Neural crest cell (in vitro differentiated cells): ENCODE results near the gene CLEC2L. TPM values are rescaled to one million over a fixed set of nuclear protein-coding genes. Genes with fewer than 3 reads are reported as not detected.

Experiments
- DNase-seq: peaks from one replicate; pipeline ENCODE4 v3.0.0; 2021; ENCODE audit warnings: low read depth, mixed read lengths, low spot score
- H3K27ac Mint-ChIP-seq: one replicate; pipeline ENCODE4 v1.8.0; 2021; ENCODE audit warnings: mild to moderate bottlenecking, mixed read lengths; ENCODE audit not compliant: unreplicated experiment
- H3K27me3 Mint-ChIP-seq: 2 replicates; pipeline ENCODE4 v1.8.0; 2021; ENCODE audit warnings: low read depth, mild to moderate bottlenecking, mixed read lengths
- H3K36me3 Mint-ChIP-seq: 2 replicates; pipeline ENCODE4 v1.8.0; 2021; ENCODE audit warnings: low read depth, mild to moderate bottlenecking, mixed read lengths
- H3K4me1 Mint-ChIP-seq: 2 replicates; pipeline ENCODE4 v1.8.0; 2021; ENCODE audit warnings: mixed read lengths
- H3K4me3 Mint-ChIP-seq: one replicate; pipeline ENCODE4 v1.8.0; 2021; ENCODE audit warnings: mild to moderate bottlenecking, mixed read lengths
- H3K9me3 Mint-ChIP-seq: 2 replicates; pipeline ENCODE4 v1.8.0; 2021; ENCODE audit warnings: mixed read lengths
- total RNA-seq: library from RNA; stranded (reverse); gene quantifications from 2 replicates; pipeline ENCODE4 v1.2.1, GENCODE V29; 2021
- TF ChIP-seq, protein P1 (sequence below): fragments of 200-600 bp; sonication (generic); conservative IDR thresholded peaks from 2 replicates; pipeline ENCODE4 v1.5.0; 2021; ENCODE audit warnings: antibody characterized with exemption, mild to moderate bottlenecking

CLEC2L gene
- total RNA-seq, 1 donor from 2014 or later, result 0.65 TPM

DNA sequence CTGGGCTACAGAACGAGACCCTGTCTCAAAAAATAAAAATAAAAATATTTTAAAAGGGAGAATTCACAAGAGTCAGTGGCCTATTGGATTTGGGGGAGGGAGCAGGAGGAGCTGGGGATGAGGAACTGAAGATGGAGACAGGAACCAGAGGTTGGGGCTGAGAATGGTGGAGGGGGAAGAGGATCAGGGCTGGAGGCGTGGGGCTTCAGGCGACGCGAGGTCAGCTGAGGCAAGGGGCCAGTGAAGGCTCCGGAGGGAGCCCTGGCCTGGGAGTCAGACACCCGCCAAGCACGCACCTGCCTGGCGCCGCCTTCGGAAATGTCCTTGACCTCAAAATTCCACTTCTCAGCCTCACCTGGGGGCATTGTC is 671 bp upstream of the CLEC2L start:
- Mint-ChIP-seq H3K9me3 (no peaks in the 10 kb centered on the region), H3K36me3 (peaks cover 3% of the 10 kb centered on the region), H3K27me3 (peaks cover 55% of the 10 kb centered on the region), H3K4me3 (no peak overlapping the region), H3K4me1 (peaks cover 7% of the 10 kb centered on the region), H3K27ac (no peak overlapping the region)
- TF ChIP-seq, protein P1, sequence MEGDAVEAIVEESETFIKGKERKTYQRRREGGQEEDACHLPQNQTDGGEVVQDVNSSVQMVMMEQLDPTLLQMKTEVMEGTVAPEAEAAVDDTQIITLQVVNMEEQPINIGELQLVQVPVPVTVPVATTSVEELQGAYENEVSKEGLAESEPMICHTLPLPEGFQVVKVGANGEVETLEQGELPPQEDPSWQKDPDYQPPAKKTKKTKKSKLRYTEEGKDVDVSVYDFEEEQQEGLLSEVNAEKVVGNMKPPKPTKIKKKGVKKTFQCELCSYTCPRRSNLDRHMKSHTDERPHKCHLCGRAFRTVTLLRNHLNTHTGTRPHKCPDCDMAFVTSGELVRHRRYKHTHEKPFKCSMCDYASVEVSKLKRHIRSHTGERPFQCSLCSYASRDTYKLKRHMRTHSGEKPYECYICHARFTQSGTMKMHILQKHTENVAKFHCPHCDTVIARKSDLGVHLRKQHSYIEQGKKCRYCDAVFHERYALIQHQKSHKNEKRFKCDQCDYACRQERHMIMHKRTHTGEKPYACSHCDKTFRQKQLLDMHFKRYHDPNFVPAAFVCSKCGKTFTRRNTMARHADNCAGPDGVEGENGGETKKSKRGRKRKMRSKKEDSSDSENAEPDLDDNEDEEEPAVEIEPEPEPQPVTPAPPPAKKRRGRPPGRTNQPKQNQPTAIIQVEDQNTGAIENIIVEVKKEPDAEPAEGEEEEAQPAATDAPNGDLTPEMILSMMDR, result no peak
- DNase-seq, result no peak

DNA sequence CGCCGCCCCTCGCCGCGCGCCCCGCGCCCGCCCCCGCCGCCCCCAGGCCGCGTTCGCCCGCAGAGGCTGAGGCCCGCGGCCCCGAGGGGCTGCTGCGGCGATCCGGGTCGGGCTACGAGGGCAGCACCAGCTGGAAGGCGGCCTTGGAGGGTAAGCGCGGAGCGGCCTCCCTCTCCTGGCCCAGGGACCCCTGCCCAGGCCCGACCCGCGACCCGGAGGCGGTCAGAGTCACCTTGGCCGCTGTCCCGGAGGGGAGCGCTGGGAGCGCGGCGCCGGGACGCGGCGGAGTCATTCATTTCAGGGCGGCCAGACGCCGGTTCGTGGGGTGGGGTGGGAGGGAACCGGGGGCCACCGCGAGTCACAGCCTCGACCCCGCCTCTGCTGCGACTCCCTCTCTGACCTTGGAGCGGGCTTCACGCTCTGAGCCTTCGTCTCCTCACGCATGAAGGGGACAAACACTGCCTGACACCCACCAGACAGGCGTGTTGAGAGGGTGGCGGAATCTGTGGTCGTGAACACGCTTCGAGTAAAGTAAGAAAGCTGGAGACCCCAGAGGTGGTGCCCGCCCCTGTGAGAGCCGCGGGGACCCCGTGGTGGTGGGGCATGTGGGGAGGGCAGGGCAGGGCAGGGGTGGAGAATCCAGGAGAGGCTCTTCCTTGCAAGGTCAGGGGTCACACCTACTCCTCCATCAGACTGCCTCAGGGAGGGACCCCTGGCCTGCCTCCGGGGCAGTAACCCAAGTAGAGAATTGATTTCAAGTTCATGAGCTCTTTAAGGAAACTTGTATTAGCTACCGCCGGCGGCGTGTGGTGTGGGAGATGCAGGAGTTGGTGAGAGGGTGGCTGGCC is 707 bp downstream of the CLEC2L start:
- H3K36me3 Mint-ChIP-seq, result peaks cover 3% of the 10 kb centered on the region
- H3K9me3 Mint-ChIP-seq, result no peaks in the 10 kb centered on the region
- TF ChIP-seq, protein P1, result no peak
- H3K4me1 Mint-ChIP-seq, result peaks cover 7% of the 10 kb centered on the region
- no peak for DNase-seq
- H3K27ac Mint-ChIP-seq, result no peak overlapping the region
- peaks cover 55% of the 10 kb centered on the region for H3K27me3 Mint-ChIP-seq
- H3K4me3 Mint-ChIP-seq, result peak overlapping the region; percentile 34

DNA sequence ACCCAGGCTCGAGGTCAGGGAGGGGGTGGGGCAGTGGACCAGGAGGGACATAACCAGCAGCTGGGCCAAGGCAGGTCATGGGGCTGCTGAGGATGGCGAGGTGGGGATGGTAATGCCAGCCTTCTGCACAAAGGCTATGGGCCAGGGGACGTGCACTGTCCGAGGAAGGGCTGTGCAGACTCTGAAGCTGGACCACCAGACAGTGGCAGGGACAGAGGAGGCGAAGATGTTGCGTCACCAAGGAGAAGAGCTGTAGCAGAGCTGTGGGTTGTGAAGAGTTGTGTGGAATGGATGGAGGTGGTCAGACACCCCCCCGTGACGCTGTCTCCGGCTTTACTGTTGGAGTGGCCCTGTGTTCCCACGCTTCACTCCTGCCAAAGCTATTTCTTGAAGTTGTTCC is 1.8 kb downstream of the CLEC2L start:
- Mint-ChIP-seq H3K27me3 (peaks cover 55% of the 10 kb centered on the region), H3K4me1 (peaks cover 7% of the 10 kb centered on the region), H3K4me3 (peak overlapping the region; percentile 35), H3K27ac (no peak overlapping the region), H3K36me3 (peaks cover 3% of the 10 kb centered on the region), H3K9me3 (no peaks in the 10 kb centered on the region)
- TF ChIP-seq, protein P1, result no peak
- no peak for DNase-seq

DNA sequence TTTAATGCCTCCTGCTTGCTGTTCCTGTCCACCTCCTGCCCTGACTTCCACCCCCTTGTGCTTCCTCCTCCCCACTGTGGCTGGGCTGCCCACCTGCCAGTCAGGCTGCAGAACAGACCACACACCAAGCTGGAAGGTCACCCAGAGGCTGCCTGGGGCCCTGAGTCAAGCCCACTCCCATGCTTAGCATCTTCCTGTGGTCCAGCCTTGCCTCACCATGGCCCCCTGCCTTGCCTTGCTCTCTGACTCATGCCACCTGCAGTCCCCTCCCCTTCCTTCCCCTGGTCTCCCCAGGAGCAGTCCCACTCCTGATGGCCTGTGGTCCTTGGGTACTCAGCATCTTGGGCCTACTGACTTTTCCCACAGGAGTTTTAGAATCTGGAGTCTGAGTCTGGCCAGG is 2.3 kb downstream of the CLEC2L start:
- H3K27me3 Mint-ChIP-seq, result peaks cover 55% of the 10 kb centered on the region
- H3K36me3 Mint-ChIP-seq, result peaks cover 3% of the 10 kb centered on the region
- no peaks in the 10 kb centered on the region for H3K9me3 Mint-ChIP-seq
- DNase-seq, result no peak
- peaks cover 7% of the 10 kb centered on the region for H3K4me1 Mint-ChIP-seq
- H3K27ac Mint-ChIP-seq, result no peak overlapping the region
- TF ChIP-seq, protein P1, result no peak
- peak overlapping the region; percentile 35 for H3K4me3 Mint-ChIP-seq

DNA sequence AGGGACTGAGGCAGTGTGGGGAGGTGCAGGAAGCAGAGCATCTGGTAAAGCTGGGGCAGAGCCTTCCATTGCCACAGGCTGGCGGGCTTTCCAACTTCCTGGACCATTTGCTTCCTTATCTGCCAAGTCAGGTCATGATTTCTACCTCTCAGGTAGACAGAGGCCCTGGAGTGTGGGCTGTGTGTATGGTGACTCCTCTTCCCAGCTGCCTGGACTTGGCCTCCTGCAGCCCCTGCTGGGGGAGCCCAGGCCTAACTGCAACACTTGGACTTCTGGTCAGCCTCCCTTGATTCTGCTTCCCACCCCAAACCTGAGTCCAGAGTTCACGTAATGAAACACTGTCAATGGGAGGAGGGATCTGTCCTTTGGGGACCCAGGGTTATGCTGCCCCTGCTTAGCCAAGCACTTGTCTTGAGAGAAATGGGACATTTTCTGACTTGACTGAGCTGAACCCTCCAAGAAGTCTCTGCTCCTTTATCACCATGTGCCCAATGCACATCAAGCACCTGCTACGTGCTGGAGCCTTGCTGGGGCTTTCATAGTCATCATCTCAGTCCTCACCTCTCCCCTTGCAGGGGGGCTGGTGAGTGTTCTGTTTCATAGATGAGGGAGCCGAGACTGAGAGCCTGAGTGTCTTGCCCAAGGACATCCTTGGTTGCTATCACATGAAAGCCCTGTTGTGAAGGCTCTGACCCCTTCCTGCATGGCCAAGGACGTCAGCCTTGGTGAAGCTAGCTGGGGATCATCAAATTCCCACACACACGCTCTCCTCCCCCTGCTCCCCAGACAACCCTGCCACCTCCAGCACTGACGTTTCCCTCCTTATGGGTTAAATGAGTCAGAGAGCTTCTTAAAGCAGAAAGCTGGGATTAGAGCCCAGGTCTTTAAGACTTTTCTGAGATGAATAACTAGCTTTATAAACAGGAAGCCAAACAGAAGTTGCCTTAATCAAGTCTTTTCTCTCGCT is 3.4 kb downstream of the CLEC2L start:
- TF ChIP-seq, protein P1, result no peak
- Mint-ChIP-seq H3K4me3 (no peak overlapping the region), H3K27me3 (peaks cover 50% of the 10 kb centered on the region), H3K36me3 (peaks cover 1% of the 10 kb centered on the region), H3K9me3 (peaks cover 3% of the 10 kb centered on the region), H3K4me1 (peaks cover 6% of the 10 kb centered on the region), H3K27ac (no peak overlapping the region)
- no peak for DNase-seq
